ENCODE data around the gene RPTOR. TPM values are rescaled to one million over a fixed set of nuclear protein-coding genes. Genes with fewer than 3 reads are reported as not detected.

Gene RPTOR
- total RNA-seq, 1 donor from 2014 or later, result 21.8 TPM

DNA sequence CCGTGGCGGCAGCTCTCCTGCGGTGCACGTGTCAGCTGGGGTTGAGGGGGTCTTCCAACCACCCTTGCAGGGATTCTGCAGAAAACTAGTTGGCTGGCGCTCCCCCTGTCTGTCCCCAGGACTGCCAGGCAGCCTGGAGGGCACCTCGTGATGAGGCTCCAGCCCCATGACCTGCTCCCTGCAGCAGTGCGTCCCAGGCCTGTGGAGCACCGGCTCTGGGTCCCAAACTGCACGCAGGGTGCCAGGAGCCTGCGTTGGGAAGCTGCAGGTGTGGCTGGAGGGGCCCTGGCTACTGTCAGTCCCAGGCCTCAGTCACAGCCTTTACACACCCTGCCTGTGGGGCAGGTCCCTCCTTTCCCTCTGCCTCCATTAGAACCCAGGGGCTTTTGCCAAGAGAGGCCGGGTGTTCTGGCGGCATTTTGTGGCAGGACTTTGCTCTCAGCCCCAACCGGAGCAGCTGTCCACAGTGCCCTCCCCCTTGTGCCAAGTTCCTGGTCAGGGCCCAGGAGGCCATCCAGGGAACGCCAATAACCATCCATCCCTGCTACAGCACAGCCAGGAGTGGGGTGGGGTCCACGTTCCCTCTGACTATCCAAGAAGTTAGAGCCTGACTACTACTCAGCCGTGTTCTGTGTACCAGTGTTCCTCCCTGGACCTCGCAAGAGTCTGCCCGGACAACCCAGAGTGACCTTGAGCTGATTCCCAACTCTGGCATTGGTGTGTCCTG, 456.2 kb downstream of the RPTOR start:
- intact Hi-C loops (cut with micrococcal nuclease), result no loop called here

DNA sequence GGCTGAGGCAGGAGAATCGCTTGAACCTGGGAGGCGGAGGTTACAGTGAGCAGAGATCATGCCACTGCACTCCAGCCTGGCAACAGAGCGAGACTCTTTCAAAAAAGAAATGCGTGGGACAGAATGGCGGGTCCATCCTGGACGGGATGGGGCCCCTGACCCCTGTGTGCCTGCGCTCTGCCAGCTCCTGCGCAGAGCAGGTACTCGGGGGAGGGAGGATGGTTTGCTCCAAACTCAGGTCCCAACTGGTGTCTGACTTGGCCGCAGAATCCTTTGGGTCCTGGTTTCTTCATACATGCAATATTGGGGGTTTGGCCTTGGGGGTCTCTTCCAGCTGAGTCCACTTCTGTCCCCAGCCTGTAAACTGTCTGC, 457.4 kb downstream of the RPTOR start:
- no peak for DNase-seq
- intact Hi-C loops (cut with micrococcal nuclease), result no loop called here
- Histone ChIP-seq H3K27me3 (ENCODE audit: low read depth) (peaks cover 36% of the 10 kb centered on the region), H3K4me1 (peaks cover 44% of the 10 kb centered on the region), H3K4me3 (no peak overlapping the region), H3K9me3 (replicated peaks) (no peaks in the 10 kb centered on the region), H3K27ac (replicated peaks) (no peak overlapping the region), H3K36me3 (peaks cover 32% of the 10 kb centered on the region)
- TF ChIP-seq, protein P1, sequence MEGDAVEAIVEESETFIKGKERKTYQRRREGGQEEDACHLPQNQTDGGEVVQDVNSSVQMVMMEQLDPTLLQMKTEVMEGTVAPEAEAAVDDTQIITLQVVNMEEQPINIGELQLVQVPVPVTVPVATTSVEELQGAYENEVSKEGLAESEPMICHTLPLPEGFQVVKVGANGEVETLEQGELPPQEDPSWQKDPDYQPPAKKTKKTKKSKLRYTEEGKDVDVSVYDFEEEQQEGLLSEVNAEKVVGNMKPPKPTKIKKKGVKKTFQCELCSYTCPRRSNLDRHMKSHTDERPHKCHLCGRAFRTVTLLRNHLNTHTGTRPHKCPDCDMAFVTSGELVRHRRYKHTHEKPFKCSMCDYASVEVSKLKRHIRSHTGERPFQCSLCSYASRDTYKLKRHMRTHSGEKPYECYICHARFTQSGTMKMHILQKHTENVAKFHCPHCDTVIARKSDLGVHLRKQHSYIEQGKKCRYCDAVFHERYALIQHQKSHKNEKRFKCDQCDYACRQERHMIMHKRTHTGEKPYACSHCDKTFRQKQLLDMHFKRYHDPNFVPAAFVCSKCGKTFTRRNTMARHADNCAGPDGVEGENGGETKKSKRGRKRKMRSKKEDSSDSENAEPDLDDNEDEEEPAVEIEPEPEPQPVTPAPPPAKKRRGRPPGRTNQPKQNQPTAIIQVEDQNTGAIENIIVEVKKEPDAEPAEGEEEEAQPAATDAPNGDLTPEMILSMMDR (IDR thresholded peaks at IDR 0.05; ENCODE audit: borderline replicate concordance), result no peak

More for the DNA sequence above, 456.2 kb downstream of the RPTOR start:
- no peak overlapping the region for H3K4me3 ChIP-seq
- H3K9me3 ChIP-seq (replicated peaks), result no peaks in the 10 kb centered on the region
- no peak overlapping the region for H3K27ac ChIP-seq (replicated peaks)
- TF ChIP-seq, protein P1 (IDR thresholded peaks at IDR 0.05; ENCODE audit: borderline replicate concordance), result no peak
- H3K4me1 ChIP-seq, result peaks cover 44% of the 10 kb centered on the region
- DNase-seq, result no peak
- H3K36me3 ChIP-seq, result peaks cover 44% of the 10 kb centered on the region
- H3K27me3 ChIP-seq (ENCODE audit: low read depth), result peaks cover 31% of the 10 kb centered on the region

DNA sequence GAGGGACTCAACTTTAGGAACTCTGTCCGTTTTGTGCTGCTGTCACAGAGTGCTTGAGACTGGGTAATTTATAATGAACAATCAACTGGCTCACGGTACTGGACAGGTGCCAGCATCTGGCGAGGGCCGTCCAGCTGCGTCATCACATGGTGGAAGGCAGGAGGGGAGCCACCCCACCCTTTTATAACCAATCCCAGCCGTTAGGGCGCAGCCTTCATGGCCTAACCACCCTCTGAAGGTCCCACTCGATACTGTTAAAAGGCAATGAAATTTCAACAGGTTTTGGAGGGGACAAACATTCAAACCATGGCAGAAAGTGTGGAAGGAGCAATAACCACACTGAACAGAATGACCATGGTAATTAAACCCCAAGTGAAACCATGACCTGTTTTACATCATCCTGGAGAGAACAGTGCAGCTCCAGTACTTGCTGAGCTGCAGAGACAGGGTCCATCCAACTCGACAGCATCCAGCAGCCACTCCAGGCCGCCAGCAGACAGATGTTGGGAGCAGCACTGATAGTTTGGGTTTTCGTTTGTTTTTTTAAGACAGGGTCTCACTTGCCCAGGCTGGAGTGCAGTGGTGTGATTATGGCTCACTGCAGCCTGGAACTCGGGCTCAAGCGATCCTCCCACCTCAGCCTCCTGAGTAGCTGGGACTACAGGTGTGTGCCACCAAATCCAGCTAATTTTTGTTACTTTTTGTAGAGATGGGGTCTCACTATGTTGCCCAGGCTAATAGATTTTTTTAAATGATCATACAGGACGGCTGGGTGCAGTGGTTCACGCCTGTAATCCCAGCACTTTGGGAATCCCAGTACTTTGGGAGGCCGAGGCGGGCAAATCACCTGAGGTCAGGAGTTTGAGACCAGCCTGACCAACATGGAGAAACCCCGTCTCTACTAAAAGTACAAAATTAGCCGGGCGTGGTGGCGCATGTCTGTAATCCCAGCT, 458.0 kb downstream of the RPTOR start:
- no peak overlapping the region for H3K27ac ChIP-seq (replicated peaks)
- intact Hi-C loops (cut with micrococcal nuclease), result no loop called here

DNA sequence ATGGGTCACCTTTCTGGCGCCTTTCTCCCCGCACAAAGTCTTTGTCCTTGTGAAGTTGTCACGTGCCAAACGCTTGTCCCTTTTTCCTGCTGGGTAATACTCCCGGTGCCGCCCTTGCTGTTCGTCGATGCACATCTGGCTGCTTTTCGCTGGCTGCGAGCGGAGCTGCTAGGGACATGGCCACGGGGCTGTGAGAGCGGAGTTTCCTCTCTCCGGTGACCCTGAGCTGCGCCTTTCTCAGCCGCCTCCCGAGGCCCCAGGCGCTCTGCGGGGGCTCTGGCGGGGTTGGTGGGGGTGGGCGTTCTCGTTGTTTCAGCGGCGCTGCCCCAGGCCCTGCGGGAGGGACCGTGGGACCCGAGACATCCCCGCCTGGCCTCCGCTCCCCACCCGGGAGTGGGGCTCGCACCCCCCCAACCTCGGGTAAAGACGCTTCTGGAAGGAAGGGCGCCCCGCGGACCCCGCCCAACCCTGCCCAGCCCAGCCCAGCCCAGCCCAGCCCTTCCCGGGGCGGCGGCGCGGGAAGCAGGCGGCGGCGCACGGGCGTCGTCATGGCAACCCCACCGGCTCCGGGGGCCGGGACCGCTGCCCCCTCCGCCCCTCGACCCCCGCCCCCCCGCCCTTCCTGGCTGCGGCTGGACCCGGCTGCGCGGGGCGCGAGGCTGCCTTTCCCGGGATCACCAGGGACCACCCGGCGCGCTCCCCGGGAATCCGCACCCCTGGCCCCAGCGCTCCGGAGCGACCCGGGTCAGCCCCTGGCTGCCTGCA, 459.3 kb downstream of the RPTOR start:
- Histone ChIP-seq H3K4me3 (peak overlapping the region; percentile 47), H3K4me1 (peaks cover 44% of the 10 kb centered on the region), H3K27me3 (ENCODE audit: low read depth) (peaks cover 36% of the 10 kb centered on the region), H3K36me3 (peaks cover 13% of the 10 kb centered on the region), H3K9me3 (replicated peaks) (no peaks in the 10 kb centered on the region), H3K27ac (replicated peaks) (no peak overlapping the region)
- intact Hi-C loops (cut with micrococcal nuclease), result no loop called here
- TF ChIP-seq, protein P1 (IDR thresholded peaks at IDR 0.05; ENCODE audit: borderline replicate concordance), result no peak
- no peak for DNase-seq

More for the DNA sequence above, 458.0 kb downstream of the RPTOR start:
- H3K36me3 ChIP-seq, result peaks cover 25% of the 10 kb centered on the region
- H3K9me3 ChIP-seq (replicated peaks), result no peaks in the 10 kb centered on the region
- no peak overlapping the region for H3K4me3 ChIP-seq
- DNase-seq, result peak; percentile 63
- TF ChIP-seq, protein P1 (IDR thresholded peaks at IDR 0.05; ENCODE audit: borderline replicate concordance), result no peak
- peaks cover 36% of the 10 kb centered on the region for H3K27me3 ChIP-seq (ENCODE audit: low read depth)
- H3K4me1 ChIP-seq, result peaks cover 44% of the 10 kb centered on the region

DNA sequence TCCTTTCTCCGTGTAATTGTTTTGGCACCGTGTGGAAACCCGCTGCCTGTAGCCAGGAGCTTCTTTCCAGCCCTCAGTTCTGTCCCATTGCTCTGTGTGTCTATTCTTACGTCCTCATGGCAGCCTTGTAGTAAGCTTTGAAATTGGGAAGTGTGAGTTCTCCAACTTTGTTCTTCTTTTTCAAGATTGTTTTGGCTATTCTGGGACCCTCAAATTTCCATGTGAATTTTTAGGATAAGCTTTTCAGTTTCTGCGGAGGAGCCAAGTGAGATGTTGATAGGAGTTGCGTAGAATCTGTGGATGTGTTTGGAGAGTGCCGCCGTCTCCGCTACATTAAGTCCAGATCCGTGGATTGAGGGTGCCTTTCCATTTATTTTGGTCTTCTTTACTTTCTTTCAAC, 462.3 kb downstream of the RPTOR start:
- Histone ChIP-seq H3K36me3 (no peaks in the 10 kb centered on the region), H3K4me3 (no peak overlapping the region), H3K27me3 (ENCODE audit: low read depth) (peaks cover 36% of the 10 kb centered on the region), H3K9me3 (replicated peaks) (peaks cover 13% of the 10 kb centered on the region), H3K4me1 (peaks cover 24% of the 10 kb centered on the region), H3K27ac (replicated peaks) (no peak overlapping the region)
- intact Hi-C loops (cut with micrococcal nuclease), result no loop called here
- TF ChIP-seq, protein P1 (IDR thresholded peaks at IDR 0.05; ENCODE audit: borderline replicate concordance), result no peak
- no peak for DNase-seq
